PC-3 (cell line): ENCODE measurements around the gene FDXR.
A peak's percentile ranks its signal among the peaks of the same experiment; 100 is the strongest.

Source experiments
- EZH2 ChIP-seq: fragments of 300-600 bp; sonication (generic); IDR thresholded peaks from one replicate; pipeline ENCODE4 v1.6.1; 2017; ENCODE audit warnings: antibody characterized with exemption, mild to moderate bottlenecking, low read length; ENCODE audit not compliant: unreplicated experiment
- EZH2phosphoT487 ChIP-seq: fragments of 300-600 bp; sonication (generic); IDR thresholded peaks from 2 replicates; pipeline ENCODE4 v1.6.1; 2018; ENCODE audit warnings: mild to moderate bottlenecking, antibody characterized with exemption, low read length, borderline replicate concordance
- TF ChIP-seq, protein P1 (sequence below): fragments of 300-600 bp; sonication (generic); conservative IDR thresholded peaks from 2 replicates; pipeline ENCODE4 v1.5.1; 2017; ENCODE audit warnings: antibody characterized with exemption, low read depth, mild to moderate bottlenecking, low read length

- TF ChIP-seq, protein P1, sequence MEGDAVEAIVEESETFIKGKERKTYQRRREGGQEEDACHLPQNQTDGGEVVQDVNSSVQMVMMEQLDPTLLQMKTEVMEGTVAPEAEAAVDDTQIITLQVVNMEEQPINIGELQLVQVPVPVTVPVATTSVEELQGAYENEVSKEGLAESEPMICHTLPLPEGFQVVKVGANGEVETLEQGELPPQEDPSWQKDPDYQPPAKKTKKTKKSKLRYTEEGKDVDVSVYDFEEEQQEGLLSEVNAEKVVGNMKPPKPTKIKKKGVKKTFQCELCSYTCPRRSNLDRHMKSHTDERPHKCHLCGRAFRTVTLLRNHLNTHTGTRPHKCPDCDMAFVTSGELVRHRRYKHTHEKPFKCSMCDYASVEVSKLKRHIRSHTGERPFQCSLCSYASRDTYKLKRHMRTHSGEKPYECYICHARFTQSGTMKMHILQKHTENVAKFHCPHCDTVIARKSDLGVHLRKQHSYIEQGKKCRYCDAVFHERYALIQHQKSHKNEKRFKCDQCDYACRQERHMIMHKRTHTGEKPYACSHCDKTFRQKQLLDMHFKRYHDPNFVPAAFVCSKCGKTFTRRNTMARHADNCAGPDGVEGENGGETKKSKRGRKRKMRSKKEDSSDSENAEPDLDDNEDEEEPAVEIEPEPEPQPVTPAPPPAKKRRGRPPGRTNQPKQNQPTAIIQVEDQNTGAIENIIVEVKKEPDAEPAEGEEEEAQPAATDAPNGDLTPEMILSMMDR: peak; percentile 52
- TF ChIP-seq EZH2phosphoT487 (no peak), EZH2 (no peak)
These were observed 58.3 kb downstream of the FDXR start for GRCh38 chr17:74814453-74814852.
